Subcutaneous abdominal adipose tissue (tissue), 5 donors: ENCODE data around the gene DRAM1.
"Not testable (repeated sequence)": the region's sequence is repeated elsewhere in the genome, so short reads cannot be mapped to it uniquely, and the experiment has no call there.

Experiments used
- H3K27ac ChIP-seq: one replicate; pipeline ENCODE4 v1.7.0; 2013; ENCODE audit warnings: low read depth, mild to moderate bottlenecking, inconsistent platforms, low read length, moderate library complexity
- H3K27me3 ChIP-seq, 5 donors: one replicate each; pipeline ENCODE4 v1.7.0; 2013; ENCODE audit warnings: low read length in 5 of 5, inconsistent platforms in 1 of 5; ENCODE audit not compliant: control insufficient read depth in 5 of 5, insufficient read depth in 4 of 5
- H3K36me3 ChIP-seq, 5 donors: one replicate each; pipeline ENCODE4 v1.7.0; 2013; ENCODE audit warnings: low read length in 5 of 5; ENCODE audit not compliant: control insufficient read depth in 5 of 5, insufficient read depth in 5 of 5
- H3K4me1 ChIP-seq, 5 donors: one replicate each; pipeline ENCODE4 v1.7.0; 2013; ENCODE audit warnings: low read length in 5 of 5, mild to moderate bottlenecking in 3 of 5, moderate library complexity in 1 of 5; ENCODE audit not compliant: control insufficient read depth in 5 of 5, insufficient read depth in 5 of 5
- H3K4me3 ChIP-seq, 5 donors: one replicate each; pipeline ENCODE4 v1.7.0; 2013; ENCODE audit warnings: low read length in 5 of 5, low read depth in 1 of 5
- H3K9ac ChIP-seq, 5 donors: one replicate each; pipeline ENCODE4 v1.7.0; 2013; ENCODE audit warnings: low read length in 5 of 5, mild to moderate bottlenecking in 4 of 5, moderate library complexity in 3 of 5
- H3K9me3 ChIP-seq, 5 donors: one replicate each; pipeline ENCODE4 v1.7.0; 2013; ENCODE audit warnings: low read length in 5 of 5; ENCODE audit not compliant: control insufficient read depth in 5 of 5
- donor health status: healthy.
- donor health status: healthy.
- donor health status: healthy.
- donor health status: healthy.
- donor health status: healthy.

DRAM1 gene

GRCh38 chr12:101878243-101878821 lies 952 bp downstream of the DRAM1 start:
- Histone ChIP-seq H3K9me3 (no peaks in the 10 kb centered on the region), H3K27ac (peak overlapping the region; percentile 94), H3K4me1 (peaks cover 0 to 26% (median 16%) of the 10 kb centered on the region in 5 donors), H3K27me3 (no peaks in the 10 kb centered on the region), H3K4me3 (peak overlapping the region; percentile 84 to 98 (median 96)), H3K36me3 (no peaks in the 10 kb centered on the region), H3K9ac (peak overlapping the region; percentile 12 to 96 (median 88))

- H3K4me1 ChIP-seq: peaks cover 0 to 22% (median 13%) of the 10 kb centered on the region in 5 donors
- H3K27ac ChIP-seq: no peak overlapping the region
- H3K27me3 ChIP-seq: no peaks in the 10 kb centered on the region
- H3K36me3 ChIP-seq: no peaks in the 10 kb centered on the region
- H3K9me3 ChIP-seq: no peaks in the 10 kb centered on the region
- no peak overlapping the region for H3K9ac ChIP-seq
- H3K4me3 ChIP-seq: no peak overlapping the region
Observed at GRCh38 chr12:101880769-101881168, 3.4 kb downstream of the DRAM1 start.

- no peaks in the 10 kb centered on the region for H3K27me3 ChIP-seq
- no peak overlapping the region for H3K4me3 ChIP-seq
- H3K9ac ChIP-seq: no peak overlapping the region
- no peak overlapping the region for H3K27ac ChIP-seq
- H3K4me1 ChIP-seq: peaks cover 0 to 22% (median 13%) of the 10 kb centered on the region in 5 donors
- no peaks in the 10 kb centered on the region for H3K9me3 ChIP-seq
- H3K36me3 ChIP-seq: no peaks in the 10 kb centered on the region
Observed at GRCh38 chr12:101881228-101881627, 3.8 kb downstream of the DRAM1 start.

GRCh38 chr12:101884174-101884573 lies 6.8 kb downstream of the DRAM1 start:
- Histone ChIP-seq H3K9ac (no peak overlapping the region), H3K36me3 (no peaks in the 10 kb centered on the region), H3K4me3 (no peak overlapping the region), H3K4me1 (peaks cover 0 to 4% (median 3%) of the 10 kb centered on the region in 5 donors), H3K27me3 (no peaks in the 10 kb centered on the region), H3K9me3 (no peaks in the 10 kb centered on the region), H3K27ac (no peak overlapping the region)

GRCh38 chr12:101884781-101885340 lies 7.5 kb downstream of the DRAM1 start:
- not testable (repeated sequence) for H3K9ac ChIP-seq, H3K36me3 ChIP-seq, H3K9me3 ChIP-seq, H3K27ac ChIP-seq, H3K4me1 ChIP-seq, H3K27me3 ChIP-seq, H3K4me3 ChIP-seq

GRCh38 chr12:101885912-101886561 lies 8.7 kb downstream of the DRAM1 start:
- Histone ChIP-seq H3K9me3 (no peaks in the 10 kb centered on the region), H3K9ac (no peak overlapping the region), H3K27me3 (no peaks in the 10 kb centered on the region), H3K36me3 (no peaks in the 10 kb centered on the region), H3K4me3 (no peak overlapping the region), H3K27ac (no peak overlapping the region), H3K4me1 (peaks cover 0 to 6% (median 0%) of the 10 kb centered on the region in 5 donors)

- H3K27me3 ChIP-seq: no peaks in the 10 kb centered on the region
- no peaks in the 10 kb centered on the region for H3K36me3 ChIP-seq
- peaks cover 0 to 17% (median 6%) of the 10 kb centered on the region in 5 donors for H3K4me1 ChIP-seq
- H3K27ac ChIP-seq: no peak overlapping the region
- H3K9ac ChIP-seq: no peak overlapping the region
- H3K9me3 ChIP-seq: no peaks in the 10 kb centered on the region
- H3K4me3 ChIP-seq: peak overlapping the region in 1 of 5 donors; percentile 39
Observed at GRCh38 chr12:101889211-101889752, 11.9 kb downstream of the DRAM1 start.

- Histone ChIP-seq H3K4me1 (peaks cover 0 to 17% (median 6%) of the 10 kb centered on the region in 5 donors), H3K4me3 (peak overlapping the region in 1 of 5 donors; percentile 18), H3K9me3 (no peaks in the 10 kb centered on the region), H3K36me3 (no peaks in the 10 kb centered on the region), H3K27ac (no peak overlapping the region), H3K27me3 (no peaks in the 10 kb centered on the region), H3K9ac (no peak overlapping the region)
Observed at GRCh38 chr12:101891462-101891971, 14.1 kb downstream of the DRAM1 start.

- H3K4me1 ChIP-seq: peaks cover 0 to 17% (median 2%) of the 10 kb centered on the region in 5 donors
- H3K27me3 ChIP-seq: no peaks in the 10 kb centered on the region
- no peak overlapping the region for H3K4me3 ChIP-seq
- H3K27ac ChIP-seq: no peak overlapping the region
- H3K36me3 ChIP-seq: no peaks in the 10 kb centered on the region
- no peak overlapping the region for H3K9ac ChIP-seq
- no peaks in the 10 kb centered on the region for H3K9me3 ChIP-seq
Observed at GRCh38 chr12:101892794-101893193, 15.4 kb downstream of the DRAM1 start.

GRCh38 chr12:101901777-101902176 lies 24.4 kb downstream of the DRAM1 start:
- Histone ChIP-seq H3K4me1 (peaks cover 0 to 6% (median 0%) of the 10 kb centered on the region in 5 donors), H3K9me3 (no peaks in the 10 kb centered on the region), H3K4me3 (no peak overlapping the region), H3K27ac (no peak overlapping the region), H3K9ac (no peak overlapping the region), H3K36me3 (peaks cover 0 to 13% (median 8%) of the 10 kb centered on the region in 5 donors), H3K27me3 (no peaks in the 10 kb centered on the region)
